Endothelial cell of umbilical vein (primary cell): Measurements from ENCODE around the gene CTDP1.

Experiments used
- POLR2AphosphoS5 ChIP-seq: IDR thresholded peaks from 2 replicates; pipeline ENCODE4 v1.6.1; 2012; ENCODE audit warnings: low read depth, mild to moderate bottlenecking, control low read depth, low read length, moderate library complexity; ENCODE audit not compliant: insufficient read depth
- TF ChIP-seq, protein P1 (sequence below), 2 donors: IDR thresholded peaks; 1 replicate in 1 of 2; 2 replicates in 1 of 2; pipeline ENCODE4 v1.5.1; 2011; ENCODE audit warnings: low read length in 2 of 2, mild to moderate bottlenecking in 2 of 2, moderate library complexity in 2 of 2, control low read depth in 1 of 2, inconsistent platforms in 1 of 2, low read depth in 1 of 2; ENCODE audit not compliant: insufficient read depth in 1 of 2; ENCODE audit errors: extremely low read depth in 1 of 2

DNA sequence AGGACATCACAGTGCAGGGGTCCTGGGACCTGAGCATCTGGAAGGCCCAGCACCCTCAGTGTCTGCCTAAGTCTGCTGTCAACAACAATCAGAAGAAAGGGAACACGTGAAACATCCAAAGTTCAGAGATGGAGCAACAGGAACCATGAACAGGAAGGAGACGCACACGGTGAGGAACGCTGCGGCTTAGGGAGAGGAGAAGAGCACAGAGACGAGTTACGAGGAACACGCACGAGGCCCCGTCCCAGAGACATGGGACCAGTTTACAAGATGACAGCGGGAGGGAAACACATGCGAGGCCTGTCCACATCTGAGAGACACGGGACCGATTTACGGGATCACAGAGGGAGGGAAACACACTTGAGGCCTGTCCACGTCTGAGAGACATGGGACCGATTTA is 115.2 kb downstream of the CTDP1 start:
- TF ChIP-seq POLR2AphosphoS5 = no peak
- TF ChIP-seq, protein P1, sequence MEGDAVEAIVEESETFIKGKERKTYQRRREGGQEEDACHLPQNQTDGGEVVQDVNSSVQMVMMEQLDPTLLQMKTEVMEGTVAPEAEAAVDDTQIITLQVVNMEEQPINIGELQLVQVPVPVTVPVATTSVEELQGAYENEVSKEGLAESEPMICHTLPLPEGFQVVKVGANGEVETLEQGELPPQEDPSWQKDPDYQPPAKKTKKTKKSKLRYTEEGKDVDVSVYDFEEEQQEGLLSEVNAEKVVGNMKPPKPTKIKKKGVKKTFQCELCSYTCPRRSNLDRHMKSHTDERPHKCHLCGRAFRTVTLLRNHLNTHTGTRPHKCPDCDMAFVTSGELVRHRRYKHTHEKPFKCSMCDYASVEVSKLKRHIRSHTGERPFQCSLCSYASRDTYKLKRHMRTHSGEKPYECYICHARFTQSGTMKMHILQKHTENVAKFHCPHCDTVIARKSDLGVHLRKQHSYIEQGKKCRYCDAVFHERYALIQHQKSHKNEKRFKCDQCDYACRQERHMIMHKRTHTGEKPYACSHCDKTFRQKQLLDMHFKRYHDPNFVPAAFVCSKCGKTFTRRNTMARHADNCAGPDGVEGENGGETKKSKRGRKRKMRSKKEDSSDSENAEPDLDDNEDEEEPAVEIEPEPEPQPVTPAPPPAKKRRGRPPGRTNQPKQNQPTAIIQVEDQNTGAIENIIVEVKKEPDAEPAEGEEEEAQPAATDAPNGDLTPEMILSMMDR (IDR thresholded peaks at IDR 0.05; ENCODE audit: extremely low read depth in 1 of 2, insufficient read depth in 1 of 2, low read depth in 1 of 2, low read length in 2 of 2) = no peak
